NCI-H1694 treated with DMSO at 0.1 percent for 48 hours (cell line): ENCODE measurements around the gene MAP2K7.

Experiments
- DNase-seq: peaks from one replicate; lab custom pipeline; 2025; lab: John Stamatoyannopoulos, UW

MAP2K7 gene

DNA sequence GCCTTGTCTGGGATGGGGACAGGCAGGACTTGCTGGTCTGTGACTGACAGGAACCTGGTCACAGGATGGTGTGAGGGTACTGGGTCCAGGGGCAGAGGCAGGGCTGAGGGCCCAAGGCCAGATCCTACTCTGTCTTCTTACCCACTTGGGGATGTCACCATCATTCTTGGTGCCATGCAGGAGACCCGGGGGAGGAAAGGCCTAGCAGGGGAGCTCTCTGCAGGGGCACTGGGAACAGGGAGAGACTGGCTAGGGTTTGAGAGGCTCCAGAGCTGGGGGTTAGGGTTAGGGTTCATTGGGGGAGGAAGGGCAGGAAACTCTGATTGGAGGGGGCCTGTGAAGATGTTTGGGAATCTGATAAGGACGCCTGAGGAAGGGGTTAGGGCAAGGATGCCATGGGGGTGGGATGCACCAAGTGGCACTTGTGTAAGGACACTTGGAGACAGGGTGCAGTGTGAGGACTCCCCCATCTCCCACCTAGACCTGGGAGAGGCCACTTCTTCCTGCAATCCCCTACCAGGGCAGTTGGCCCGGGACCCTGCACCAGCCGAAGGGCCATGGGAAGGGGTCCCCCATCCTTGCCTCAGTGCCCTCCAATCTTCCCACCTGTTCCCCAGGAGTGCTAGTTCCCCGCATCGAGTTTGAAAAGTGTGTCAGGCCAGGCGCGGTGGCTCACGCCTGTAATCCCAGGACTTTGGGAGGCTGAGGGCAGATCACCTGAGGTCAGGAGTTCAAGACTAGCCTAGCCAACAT is 36.4 kb upstream of the MAP2K7 start:
- DNase-seq = no peak

- no peak for DNase-seq
Measured at GRCh38 chr19:7868326-7868670, 35.4 kb upstream of the MAP2K7 start.

GRCh38 chr19:7868671-7869452 is 34.8 kb upstream of the MAP2K7 start:
- no peak for DNase-seq

GRCh38 chr19:7869453-7869909 is 34.2 kb upstream of the MAP2K7 start:
- no peak for DNase-seq

GRCh38 chr19:7869910-7870511 is 33.7 kb upstream of the MAP2K7 start:
- no peak for DNase-seq

DNA sequence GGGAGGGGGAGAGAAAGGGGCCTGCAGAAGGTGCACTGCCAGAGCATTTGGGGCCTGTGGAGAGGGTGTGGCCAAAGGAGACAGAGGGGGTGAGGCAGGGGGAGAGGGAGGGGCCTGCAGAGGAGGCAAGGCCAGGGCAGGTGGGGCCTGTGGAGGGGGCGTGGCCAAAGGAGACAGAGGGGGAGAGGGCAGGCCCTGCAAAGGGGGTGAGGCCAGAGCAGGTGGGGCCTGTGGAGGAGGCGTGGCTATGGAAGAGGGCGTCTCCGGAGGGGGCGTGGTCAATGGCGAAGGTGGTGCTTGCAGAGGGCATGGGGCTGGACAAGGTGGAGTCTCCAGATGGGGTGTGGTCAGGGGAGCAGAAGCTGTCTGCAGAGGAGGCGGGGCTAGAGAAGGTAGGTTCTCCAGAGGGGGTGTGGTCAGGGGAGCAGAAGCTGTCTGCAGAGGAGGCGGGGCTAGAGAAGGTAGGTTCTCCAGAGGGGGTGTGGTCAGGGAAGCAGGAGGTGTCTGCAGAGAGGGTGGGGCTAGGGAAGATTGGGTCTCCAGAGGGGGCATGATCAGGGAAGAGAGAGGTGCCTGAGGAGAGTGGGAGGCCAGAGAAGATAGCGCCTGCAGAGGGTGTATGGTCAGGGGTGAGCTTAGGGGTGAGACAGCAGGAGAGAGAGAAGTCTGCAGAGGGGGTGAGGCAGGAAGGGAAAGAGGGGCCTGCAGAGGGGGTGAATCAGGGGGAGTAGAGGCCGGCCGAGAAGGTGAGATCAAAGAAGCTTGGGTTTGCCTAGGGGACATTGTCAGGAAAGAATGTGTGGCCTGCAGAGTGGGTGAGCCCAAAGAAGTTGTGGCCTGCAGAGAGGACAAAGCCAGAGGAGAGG is 32.9 kb upstream of the MAP2K7 start:
- no peak for DNase-seq

- DNase-seq = no peak
Measured at GRCh38 chr19:7871437-7872305, 32.0 kb upstream of the MAP2K7 start.

GRCh38 chr19:7872306-7873204 is 31.1 kb upstream of the MAP2K7 start:
- no peak for DNase-seq

- DNase-seq = no peak
Measured at GRCh38 chr19:7873304-7874075, 30.2 kb upstream of the MAP2K7 start.

- peak; percentile 69 for DNase-seq
Measured at GRCh38 chr19:7874076-7874896, 29.4 kb upstream of the MAP2K7 start, which contains the start of gene PRR36. Gene PRR36, minus strand, starts transcription at chr19:7874390. Its CDS starts 701 bp downstream, at chr19:7873689.

DNA sequence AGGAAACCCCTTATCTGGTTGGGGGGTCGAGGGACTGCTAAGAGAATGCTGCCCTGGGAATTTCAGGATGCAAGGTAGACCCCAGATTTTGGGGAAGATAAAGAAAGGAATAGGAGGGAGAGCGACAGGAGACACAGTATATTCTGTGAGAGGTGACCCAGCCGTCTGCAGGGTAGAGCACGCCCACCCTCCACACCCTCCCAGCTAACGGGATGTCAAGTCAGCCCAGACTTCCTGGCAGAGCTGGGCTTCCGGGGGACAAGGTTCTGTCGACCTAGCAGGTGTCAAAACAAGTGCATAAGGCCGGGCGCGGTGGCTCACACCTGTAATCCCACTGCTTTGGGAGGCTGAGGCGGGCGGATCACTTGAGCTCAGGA is 28.8 kb upstream of the MAP2K7 start:
- DNase-seq = no peak

DNA sequence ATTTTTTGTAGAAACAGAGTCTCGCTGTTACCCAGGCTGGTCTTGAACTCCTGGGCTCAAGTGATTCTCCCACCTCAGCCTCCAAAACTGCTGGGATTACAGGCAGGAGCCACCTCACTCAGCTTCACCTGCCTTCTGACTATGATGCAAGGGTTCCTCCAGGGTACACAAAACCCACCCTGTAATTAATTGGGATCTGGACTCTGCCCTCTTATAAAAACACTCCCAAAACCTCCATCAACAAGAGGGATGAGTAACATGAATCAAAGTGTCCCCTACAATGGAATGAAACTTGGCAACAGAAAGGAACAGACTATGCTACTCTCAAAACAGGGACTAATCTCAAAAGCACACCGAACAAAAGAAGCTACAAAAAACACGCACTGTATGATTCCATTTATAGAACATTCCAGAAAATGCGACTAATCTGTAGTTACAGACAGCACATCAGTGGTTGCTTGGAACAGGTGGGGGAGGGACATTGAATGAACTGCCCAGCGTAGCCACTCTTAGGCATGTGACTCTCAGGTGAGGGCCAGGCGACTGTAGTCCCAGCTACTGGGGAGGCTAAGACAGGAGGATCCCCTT is 26.3 kb upstream of the MAP2K7 start:
- no peak for DNase-seq

DNA sequence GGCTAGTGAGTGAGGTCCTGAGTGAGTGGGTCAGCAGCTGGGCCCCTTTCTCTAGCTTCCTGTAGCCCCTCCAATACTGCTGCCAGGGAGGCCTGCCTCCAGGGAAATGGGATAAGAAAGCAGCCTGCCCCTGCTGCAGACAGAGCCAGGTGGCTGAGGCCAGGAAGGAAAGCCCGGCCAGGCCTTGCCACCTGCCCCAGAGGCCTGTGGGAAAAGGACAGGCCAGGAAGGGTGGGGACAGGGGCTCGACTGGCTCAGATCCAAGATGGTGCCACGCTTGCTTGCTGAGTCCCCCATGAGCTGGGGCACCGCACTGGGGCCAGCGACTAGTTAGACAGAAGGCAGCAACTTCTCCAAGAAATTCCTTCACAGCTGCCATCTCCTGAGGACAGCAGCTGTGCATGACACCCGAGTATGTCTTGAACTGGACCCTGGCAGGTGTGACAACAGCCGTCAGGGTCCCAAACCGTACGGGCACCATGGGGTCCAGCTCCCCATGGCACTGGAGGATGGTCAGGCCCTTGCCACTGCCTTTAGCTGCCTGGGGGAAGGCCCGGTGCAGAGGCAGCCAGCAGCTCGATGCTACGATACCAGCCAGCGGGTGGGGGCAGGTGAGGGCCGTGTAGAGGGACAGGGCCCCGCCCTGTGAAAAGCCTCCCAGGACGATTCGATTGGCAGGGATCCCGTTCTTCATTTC is 24.4 kb upstream of the MAP2K7 start:
- no peak for DNase-seq

- no peak for DNase-seq
Measured at GRCh38 chr19:7879836-7880235, 23.8 kb upstream of the MAP2K7 start.

DNA sequence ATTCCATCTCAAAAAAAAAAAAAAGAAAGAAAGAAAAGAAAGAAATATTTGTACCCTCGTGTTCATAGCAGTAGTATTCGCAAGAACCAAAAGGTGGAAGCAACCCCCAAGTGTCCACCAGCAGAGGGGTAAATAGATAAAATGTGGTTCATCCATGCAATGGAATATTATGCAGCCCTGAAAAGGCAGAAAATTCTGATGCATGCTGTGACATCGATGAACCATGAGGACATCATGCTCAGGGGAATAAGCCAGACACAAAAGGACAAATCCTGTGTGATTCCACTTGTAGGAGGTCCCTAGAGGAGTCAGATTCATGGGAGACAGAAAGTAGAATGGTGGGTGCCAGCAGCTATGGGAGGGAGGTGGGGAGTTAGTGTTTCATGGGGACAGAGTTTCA is 21.8 kb upstream of the MAP2K7 start:
- DNase-seq = no peak

- DNase-seq = no peak
Measured at GRCh38 chr19:7883105-7883504, 20.6 kb upstream of the MAP2K7 start.
